IPS-18c (cell line): ENCODE data around the gene PRSS37.

ENCODE experiments used
- H3K4me3 ChIP-seq: 2 replicates; pipeline ENCODE4 v1.7.0; 2013; ENCODE audit warnings: low read depth, mild to moderate bottlenecking, low read length, moderate library complexity; ENCODE audit not compliant: insufficient read depth
- H3K9me3 ChIP-seq: one replicate; pipeline ENCODE4 v1.6.1; 2013; ENCODE audit warnings: mild to moderate bottlenecking, low read length, moderate library complexity; ENCODE audit not compliant: control insufficient read depth, insufficient read depth

The PRSS37 gene

GRCh38 chr7:141841385-141841784 lies at the start of gene PRSS37:
TSS of gene PRSS37 (minus strand) at chr7:141841485. CDS start at chr7:141841049, 436 bp downstream.
- Histone ChIP-seq H3K9me3 (no peaks in the 10 kb centered on the region), H3K4me3 (no peak within 1 kb of the TSS)

- Histone ChIP-seq H3K9me3 (no peaks in the 10 kb centered on the region), H3K4me3 (no peak overlapping the region)
Observed at GRCh38 chr7:141889321-141889720, 48.0 kb upstream of the PRSS37 start.

DNA sequence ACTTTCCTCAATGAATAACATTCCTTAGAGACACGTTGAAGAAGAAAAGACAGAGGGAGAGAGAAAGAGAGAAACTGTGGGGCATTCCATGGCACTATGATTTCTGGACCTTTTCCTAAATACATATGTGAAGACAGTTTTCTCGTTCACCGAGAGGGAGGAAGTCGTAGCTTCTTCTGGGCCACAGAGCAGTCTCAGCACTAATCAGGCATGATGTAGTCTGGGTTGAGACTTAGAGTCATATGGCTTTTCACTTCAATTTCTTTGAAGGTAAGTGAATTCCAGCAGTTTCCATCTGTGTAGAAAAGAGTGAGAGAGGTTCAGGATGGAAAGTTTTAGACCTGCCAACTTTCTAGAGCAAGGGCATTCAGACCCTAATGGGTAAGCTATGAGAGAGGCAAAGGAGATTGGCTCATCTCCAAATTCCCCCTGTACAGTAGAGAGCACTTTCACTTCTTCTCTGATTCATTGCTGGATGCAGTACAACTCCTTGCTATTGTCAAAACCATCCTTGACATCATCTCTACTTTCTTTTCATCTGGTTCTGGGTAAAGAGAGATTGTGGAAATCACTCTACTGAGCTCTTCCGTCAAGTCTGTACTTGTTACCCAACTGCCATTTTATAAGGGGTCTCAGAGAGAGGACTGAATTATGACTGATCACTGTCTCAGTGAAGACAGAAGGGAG lies 43.4 kb upstream of the PRSS37 start:
- no peak overlapping the region for H3K4me3 ChIP-seq
- H3K9me3 ChIP-seq, result no peaks in the 10 kb centered on the region

DNA sequence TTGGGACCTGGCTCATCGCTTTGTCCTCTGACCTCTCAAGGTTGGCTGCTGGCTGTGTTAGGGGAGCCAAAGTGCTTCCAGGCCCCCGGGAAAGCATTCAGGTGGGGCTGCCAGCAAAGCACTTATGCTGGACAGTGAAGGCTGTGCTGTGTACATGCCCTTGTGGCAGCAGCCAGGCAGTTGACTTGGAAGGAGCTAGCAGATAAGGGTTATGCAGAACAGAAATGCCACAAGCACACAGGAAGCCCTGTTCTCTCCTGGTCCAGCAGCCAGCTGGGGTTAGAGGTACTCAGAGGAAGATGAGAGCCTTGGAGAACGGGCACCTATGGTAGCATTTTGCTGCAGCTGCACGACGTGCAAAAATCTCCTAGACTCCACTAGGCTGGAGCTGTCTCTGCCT lies 39.7 kb upstream of the PRSS37 start:
- H3K9me3 ChIP-seq, result no peaks in the 10 kb centered on the region
- no peak overlapping the region for H3K4me3 ChIP-seq

GRCh38 chr7:141877365-141877764 lies 36.1 kb upstream of the PRSS37 start:
- Histone ChIP-seq H3K4me3 (no peak overlapping the region), H3K9me3 (no peaks in the 10 kb centered on the region)

- Histone ChIP-seq H3K9me3 (no peaks in the 10 kb centered on the region), H3K4me3 (no peak overlapping the region)
Observed at GRCh38 chr7:141876371-141876770, 35.1 kb upstream of the PRSS37 start.

- Histone ChIP-seq H3K9me3 (no peaks in the 10 kb centered on the region), H3K4me3 (no peak overlapping the region)
Observed at GRCh38 chr7:141875453-141875852, 34.2 kb upstream of the PRSS37 start.

- H3K4me3 ChIP-seq, result no peak overlapping the region
- no peaks in the 10 kb centered on the region for H3K9me3 ChIP-seq
Observed at GRCh38 chr7:141874787-141875186, 33.5 kb upstream of the PRSS37 start.

DNA sequence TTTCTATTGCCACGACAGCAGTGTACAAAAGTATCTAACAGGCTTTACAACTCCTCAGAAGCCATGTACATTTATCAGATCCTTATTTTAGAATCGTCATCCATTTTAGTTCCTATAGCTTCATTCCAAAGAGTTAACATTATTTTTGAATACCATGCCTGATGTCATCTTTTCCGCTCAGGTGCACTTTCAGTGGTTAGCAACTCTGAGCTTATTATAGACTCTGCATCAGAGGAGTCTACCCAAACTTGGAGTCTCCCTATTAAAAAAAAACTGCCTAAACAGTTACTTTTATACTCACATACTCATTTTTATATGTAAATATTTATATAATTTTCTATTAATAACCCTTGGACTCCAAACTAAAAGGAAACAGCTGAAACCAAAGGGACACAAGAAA lies 31.6 kb upstream of the PRSS37 start:
- H3K9me3 ChIP-seq, result no peaks in the 10 kb centered on the region
- H3K4me3 ChIP-seq, result no peak overlapping the region

DNA sequence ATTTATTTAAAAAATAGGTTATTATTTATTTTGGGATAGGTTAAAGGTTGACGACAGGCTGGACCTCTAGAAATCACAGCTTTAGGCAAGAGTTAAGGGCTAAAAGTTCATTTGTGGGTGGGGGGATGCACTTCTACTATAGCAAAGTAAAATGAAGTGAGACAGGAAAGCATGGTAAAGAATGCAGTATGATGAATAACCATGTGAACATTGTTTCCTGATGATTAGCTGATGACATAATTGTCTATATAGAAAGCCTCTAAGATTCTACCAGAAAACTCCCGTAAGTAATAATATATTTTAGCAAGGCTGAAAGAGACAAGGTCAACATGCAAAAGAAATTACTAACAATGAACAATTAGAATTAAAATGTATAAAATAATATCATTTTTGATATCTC lies 25.7 kb upstream of the PRSS37 start:
- Histone ChIP-seq H3K4me3 (no peak overlapping the region), H3K9me3 (no peaks in the 10 kb centered on the region)

GRCh38 chr7:141864765-141865447 lies 23.6 kb upstream of the PRSS37 start:
- H3K4me3 ChIP-seq, result no peak overlapping the region
- no peaks in the 10 kb centered on the region for H3K9me3 ChIP-seq

DNA sequence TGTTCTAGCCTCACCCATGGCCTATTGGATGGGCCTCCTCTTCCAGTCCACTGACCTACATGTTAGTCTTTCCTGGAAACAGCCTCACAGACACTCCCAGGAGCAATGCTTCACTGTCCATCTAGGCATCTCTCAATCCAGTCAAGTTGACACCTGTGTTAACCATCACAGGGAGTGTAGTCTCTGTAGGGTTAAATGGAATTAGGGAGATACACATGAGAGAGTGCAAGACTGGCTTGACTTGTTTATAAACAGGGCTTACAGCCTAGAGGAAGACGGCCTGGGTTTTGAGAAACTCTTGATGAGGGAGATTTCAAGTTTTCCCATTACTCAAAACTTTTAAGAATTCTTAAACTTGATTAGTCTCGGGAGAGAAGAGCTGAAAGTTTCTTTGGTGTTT lies 18.9 kb upstream of the PRSS37 start:
- H3K4me3 ChIP-seq, result no peak overlapping the region
- H3K9me3 ChIP-seq, result no peaks in the 10 kb centered on the region

GRCh38 chr7:141847996-141848395 lies 6.7 kb upstream of the PRSS37 start:
- H3K9me3 ChIP-seq, result no peaks in the 10 kb centered on the region
- H3K4me3 ChIP-seq, result no peak overlapping the region

GRCh38 chr7:141844256-141844655 lies 3.0 kb upstream of the PRSS37 start:
- Histone ChIP-seq H3K4me3 (no peak overlapping the region), H3K9me3 (no peaks in the 10 kb centered on the region)

- Histone ChIP-seq H3K9me3 (no peaks in the 10 kb centered on the region), H3K4me3 (no peak overlapping the region)
Observed at GRCh38 chr7:141842904-141843303, 1.6 kb upstream of the PRSS37 start.

DNA sequence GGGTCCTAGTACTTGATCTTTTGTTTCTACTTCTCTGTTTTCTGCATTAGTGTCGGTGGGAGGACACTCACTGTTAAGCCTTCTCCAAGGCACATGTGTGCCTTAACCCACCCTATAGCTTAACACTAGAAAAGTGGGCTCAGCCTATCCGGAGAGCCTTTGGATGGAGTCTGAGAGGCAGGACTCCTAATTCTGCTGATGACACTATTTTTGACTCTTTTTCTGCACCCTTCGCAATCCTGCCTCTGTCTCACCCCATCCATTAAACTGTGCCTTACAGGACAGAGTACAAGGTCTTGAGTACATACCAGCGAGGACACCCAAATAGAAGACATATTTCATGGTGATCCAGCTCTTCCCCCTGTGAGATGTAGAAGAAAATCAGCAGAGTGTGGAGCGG lies 577 bp downstream of the PRSS37 start:
- Histone ChIP-seq H3K9me3 (no peaks in the 10 kb centered on the region), H3K4me3 (no peak overlapping the region)

- H3K4me3 ChIP-seq, result no peak overlapping the region
- H3K9me3 ChIP-seq, result no peaks in the 10 kb centered on the region
Observed at GRCh38 chr7:141839256-141839655, 2.0 kb downstream of the PRSS37 start.

DNA sequence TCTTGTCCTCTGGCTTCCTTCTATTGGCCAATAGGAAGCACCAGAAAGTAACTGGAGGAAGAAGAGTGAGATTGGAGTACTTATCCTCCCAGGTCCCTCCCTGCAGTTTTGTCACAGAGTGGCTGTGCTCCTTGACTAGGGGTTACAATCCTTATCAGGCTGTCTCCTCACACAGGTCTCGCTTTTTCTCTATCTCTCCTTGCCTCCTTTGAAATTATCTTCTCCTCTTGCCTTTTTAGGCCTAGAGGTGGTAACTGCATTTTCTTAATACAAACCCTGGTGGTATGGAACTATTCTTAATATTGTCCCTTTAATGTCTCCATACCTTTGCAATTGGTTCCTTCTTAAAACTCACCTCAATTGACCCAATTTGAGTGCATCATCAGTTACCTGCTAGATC lies 2.7 kb downstream of the PRSS37 start:
- no peak overlapping the region for H3K4me3 ChIP-seq
- H3K9me3 ChIP-seq, result no peaks in the 10 kb centered on the region

- Histone ChIP-seq H3K9me3 (no peaks in the 10 kb centered on the region), H3K4me3 (no peak overlapping the region)
Observed at GRCh38 chr7:141837683-141838082, 3.6 kb downstream of the PRSS37 start.
